Skeletal muscle satellite cell (primary cell): ENCODE measurements around the gene SYNDIG1. TPM values are rescaled to one million over a fixed set of nuclear protein-coding genes. Genes with fewer than 3 reads are reported as not detected.

Source experiments
- H3K27me3 ChIP-seq: 2 replicates; pipeline ENCODE4 v1.7.0; 2013; ENCODE audit warnings: low read length; ENCODE audit not compliant: control insufficient read depth, insufficient read depth
- H3K36me3 ChIP-seq: 2 replicates; pipeline ENCODE4 v1.7.0; 2013; ENCODE audit warnings: mild to moderate bottlenecking, control low read depth, low read length; ENCODE audit not compliant: insufficient read depth
- H3K4me1 ChIP-seq: 2 replicates; pipeline ENCODE4 v1.7.0; 2013; ENCODE audit warnings: low read length; ENCODE audit not compliant: control insufficient read depth, insufficient read depth
- H3K4me2 ChIP-seq: 2 replicates; pipeline ENCODE4 v1.7.0; 2013; ENCODE audit warnings: mild to moderate bottlenecking, low read length
- H3K4me3 ChIP-seq: 2 replicates; pipeline ENCODE4 v1.7.0; 2013; ENCODE audit warnings: low read length
- H3K9ac ChIP-seq: 2 replicates; pipeline ENCODE4 v1.7.0; 2013; ENCODE audit warnings: mild to moderate bottlenecking, low read depth, low read length, moderate library complexity
- H3K9me3 ChIP-seq: replicated peaks from 2 replicates; pipeline ENCODE4 v1.7.0; 2013; ENCODE audit warnings: mild to moderate bottlenecking, control low read depth, low read length
- total RNA-seq: library from RNA; depleted of rRNA; stranded (reverse); fragments of >200 nt; gene quantifications from 2 replicates; pipeline ENCODE4 v1.2.3, GENCODE V29; 2012; rRNA removed

The SYNDIG1 gene
- not detected in 2 replicates for total RNA-seq

- H3K4me3 ChIP-seq: peak within 1 kb of the TSS; percentile 19
- no peaks in the 10 kb centered on the region for H3K4me1 ChIP-seq
- no peak within 1 kb of the TSS for H3K9ac ChIP-seq
- peak within 1 kb of the TSS; percentile 29 for H3K4me2 ChIP-seq
- H3K36me3 ChIP-seq: no peaks in the 10 kb centered on the region
- no peaks in the 10 kb centered on the region for H3K9me3 ChIP-seq
- H3K27me3 ChIP-seq: peaks cover 78% of the 10 kb centered on the region
These were observed at the start of gene SYNDIG1 for GRCh38 chr20:24469116-24469893. Gene SYNDIG1 (plus strand): TSS chr20:24469629. CDS start chr20:24543098, 73,469 bp downstream.

GRCh38 chr20:24419786-24420185 lies 49.6 kb upstream of the SYNDIG1 start:
- H3K36me3 ChIP-seq: no peaks in the 10 kb centered on the region
- no peaks in the 10 kb centered on the region for H3K27me3 ChIP-seq
- no peaks in the 10 kb centered on the region for H3K4me1 ChIP-seq
- H3K9me3 ChIP-seq: no peaks in the 10 kb centered on the region
- no peak overlapping the region for H3K4me2 ChIP-seq
- no peak overlapping the region for H3K9ac ChIP-seq
- no peak overlapping the region for H3K4me3 ChIP-seq

GRCh38 chr20:24420567-24420966 lies 48.9 kb upstream of the SYNDIG1 start:
- no peaks in the 10 kb centered on the region for H3K36me3 ChIP-seq
- H3K4me1 ChIP-seq: no peaks in the 10 kb centered on the region
- H3K27me3 ChIP-seq: no peaks in the 10 kb centered on the region
- no peaks in the 10 kb centered on the region for H3K9me3 ChIP-seq
- no peak overlapping the region for H3K4me3 ChIP-seq
- no peak overlapping the region for H3K9ac ChIP-seq
- H3K4me2 ChIP-seq: no peak overlapping the region

GRCh38 chr20:24421071-24421470 lies 48.4 kb upstream of the SYNDIG1 start:
- Histone ChIP-seq H3K4me3 (no peak overlapping the region), H3K36me3 (no peaks in the 10 kb centered on the region), H3K4me1 (no peaks in the 10 kb centered on the region), H3K27me3 (no peaks in the 10 kb centered on the region), H3K9ac (no peak overlapping the region), H3K9me3 (no peaks in the 10 kb centered on the region), H3K4me2 (no peak overlapping the region)

DNA sequence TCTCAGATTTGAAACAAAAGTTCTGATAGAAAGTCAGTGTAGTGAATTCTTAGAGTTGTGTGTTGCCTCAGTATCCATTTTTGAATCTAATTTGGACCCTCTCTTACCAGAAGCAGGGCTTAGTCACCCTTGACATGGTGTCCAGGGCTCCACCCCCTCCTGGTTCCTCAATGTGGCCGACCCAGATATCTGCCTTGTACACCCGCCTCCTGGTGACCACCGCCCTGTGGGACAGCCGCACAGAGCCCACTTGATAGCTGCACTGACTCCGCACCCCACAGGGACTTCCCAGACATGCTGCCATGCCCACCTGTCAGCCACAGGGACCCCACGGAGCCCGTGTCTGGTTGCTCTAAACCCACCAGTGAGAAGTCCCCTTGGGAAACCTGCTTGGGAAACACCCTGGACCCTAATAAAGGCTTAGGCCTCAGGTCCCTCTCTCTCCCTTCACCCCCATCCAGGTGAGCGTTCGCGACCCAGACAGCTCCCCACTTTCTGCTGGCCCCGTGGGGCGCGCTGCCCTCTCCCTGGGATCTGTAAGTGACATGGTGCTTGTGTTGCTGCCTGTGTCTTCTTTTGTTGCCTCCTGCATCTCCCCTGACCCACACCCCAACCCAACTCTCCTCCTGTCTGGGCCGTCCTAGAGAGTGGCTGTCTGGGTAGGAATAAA lies 47.2 kb upstream of the SYNDIG1 start:
- no peaks in the 10 kb centered on the region for H3K4me1 ChIP-seq
- H3K36me3 ChIP-seq: no peaks in the 10 kb centered on the region
- H3K27me3 ChIP-seq: no peaks in the 10 kb centered on the region
- H3K4me2 ChIP-seq: no peak overlapping the region
- no peaks in the 10 kb centered on the region for H3K9me3 ChIP-seq
- no peak overlapping the region for H3K4me3 ChIP-seq
- H3K9ac ChIP-seq: no peak overlapping the region

- no peak overlapping the region for H3K4me2 ChIP-seq
- no peaks in the 10 kb centered on the region for H3K27me3 ChIP-seq
- no peaks in the 10 kb centered on the region for H3K36me3 ChIP-seq
- H3K9me3 ChIP-seq: no peaks in the 10 kb centered on the region
- no peak overlapping the region for H3K9ac ChIP-seq
- no peak overlapping the region for H3K4me3 ChIP-seq
- no peaks in the 10 kb centered on the region for H3K4me1 ChIP-seq
These were observed 45.8 kb upstream of the SYNDIG1 start for GRCh38 chr20:24423390-24424313.

DNA sequence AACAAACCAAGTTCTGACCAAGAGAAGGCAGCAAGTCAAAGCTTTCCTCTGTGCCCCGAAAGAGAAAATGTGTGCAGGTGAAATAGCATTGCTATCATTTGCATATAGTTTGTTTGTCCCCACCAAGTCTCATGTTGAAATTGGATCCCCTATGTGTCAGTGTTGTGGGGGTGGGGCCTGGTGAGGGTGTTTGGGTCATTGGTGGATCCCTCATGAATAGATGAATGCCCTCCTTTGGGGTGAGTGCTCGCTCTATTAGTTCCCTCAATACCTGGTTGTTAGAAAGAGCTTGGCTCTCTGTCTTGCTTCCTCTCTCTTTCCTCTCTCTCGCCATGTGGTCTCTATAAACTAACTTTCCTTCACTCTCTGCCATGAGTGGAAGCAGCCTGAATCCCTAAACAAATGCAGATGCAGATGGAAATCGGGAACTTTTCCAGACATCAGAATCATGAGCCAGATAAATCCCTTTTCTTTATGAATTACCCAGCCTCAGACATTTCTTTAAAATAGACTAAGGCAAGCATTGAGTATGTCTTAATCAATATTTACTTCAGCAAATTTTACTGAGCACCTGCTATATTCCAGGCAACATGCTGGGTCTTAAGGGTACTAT lies 43.8 kb upstream of the SYNDIG1 start:
- Histone ChIP-seq H3K36me3 (no peaks in the 10 kb centered on the region), H3K9ac (no peak overlapping the region), H3K4me2 (no peak overlapping the region), H3K27me3 (no peaks in the 10 kb centered on the region), H3K4me3 (no peak overlapping the region), H3K9me3 (no peaks in the 10 kb centered on the region), H3K4me1 (no peaks in the 10 kb centered on the region)

DNA sequence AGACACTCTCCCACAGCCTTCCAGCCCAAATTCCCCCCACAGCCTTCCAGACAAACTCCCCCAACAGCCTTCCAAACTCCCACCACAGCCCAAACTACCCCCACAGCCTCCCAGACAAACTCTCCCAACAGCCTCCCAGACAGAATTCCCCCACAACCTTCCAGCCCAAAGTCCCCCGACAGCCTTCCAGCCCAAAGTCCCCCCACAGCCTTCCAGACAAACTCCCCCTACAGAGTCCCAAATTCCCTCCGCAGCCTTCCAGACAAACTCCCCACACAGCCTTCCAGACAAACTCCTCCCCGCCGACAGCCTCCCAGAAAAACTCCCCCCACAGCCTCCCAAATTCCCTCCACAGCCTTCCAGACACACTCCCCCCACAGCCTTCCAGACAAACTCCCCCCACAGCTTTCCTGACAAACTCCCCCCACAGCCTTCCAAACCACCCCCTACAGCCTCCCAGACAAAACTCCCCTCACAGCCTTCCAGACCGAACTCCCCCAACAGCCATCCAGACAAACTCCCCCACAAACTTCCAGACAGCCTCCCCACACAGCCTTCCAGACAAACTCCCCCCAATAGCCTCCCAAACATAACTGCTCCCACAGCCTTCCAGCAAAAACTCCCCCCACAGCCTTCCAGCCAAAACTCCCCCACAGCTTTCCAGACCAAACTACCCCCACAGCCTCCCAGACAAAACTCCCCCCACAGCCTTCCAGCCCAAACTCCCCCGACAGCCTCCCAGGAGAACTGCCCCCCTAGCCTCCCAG lies 38.0 kb upstream of the SYNDIG1 start:
- Histone ChIP-seq H3K9me3 (no peaks in the 10 kb centered on the region), H3K4me1 (no peaks in the 10 kb centered on the region), H3K27me3 (peaks cover 3% of the 10 kb centered on the region), H3K4me2 (no peak overlapping the region), H3K36me3 (no peaks in the 10 kb centered on the region), H3K9ac (no peak overlapping the region), H3K4me3 (no peak overlapping the region)

DNA sequence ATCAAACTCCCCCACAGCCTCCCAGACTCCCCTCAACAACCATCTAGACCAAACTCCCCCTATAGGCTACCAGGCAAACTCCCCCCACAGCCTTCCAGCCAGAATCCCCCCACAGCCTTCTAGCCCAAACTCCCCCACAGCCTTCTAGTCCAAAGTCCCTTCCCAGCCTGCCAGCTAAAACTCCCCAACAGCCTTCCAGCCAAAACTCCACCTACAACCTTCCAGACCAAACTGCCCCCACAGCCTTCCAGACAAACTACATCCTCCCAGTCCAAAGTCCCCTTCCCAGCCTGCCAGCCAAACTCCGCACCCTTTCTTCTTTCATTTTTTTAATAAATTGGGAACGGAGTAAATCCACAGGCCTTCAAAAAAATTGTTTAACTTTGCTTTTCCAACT lies 37.4 kb upstream of the SYNDIG1 start:
- Histone ChIP-seq H3K9me3 (no peaks in the 10 kb centered on the region), H3K4me3 (no peak overlapping the region), H3K27me3 (peaks cover 3% of the 10 kb centered on the region), H3K4me2 (no peak overlapping the region), H3K4me1 (no peaks in the 10 kb centered on the region), H3K36me3 (no peaks in the 10 kb centered on the region), H3K9ac (no peak overlapping the region)

GRCh38 chr20:24436160-24436559 lies 33.3 kb upstream of the SYNDIG1 start:
- no peaks in the 10 kb centered on the region for H3K4me1 ChIP-seq
- no peak overlapping the region for H3K4me2 ChIP-seq
- H3K36me3 ChIP-seq: no peaks in the 10 kb centered on the region
- H3K27me3 ChIP-seq: peaks cover 7% of the 10 kb centered on the region
- H3K9ac ChIP-seq: no peak overlapping the region
- H3K9me3 ChIP-seq: no peaks in the 10 kb centered on the region
- H3K4me3 ChIP-seq: no peak overlapping the region
